SHP77 treated with DMSO at 0.1 percent for 48 hours (cell line): ENCODE data around the gene DLG5.

Experiments
- DNase-seq: peaks from one replicate; lab custom pipeline; 2025; lab: John Stamatoyannopoulos, UW

Gene DLG5

DNA sequence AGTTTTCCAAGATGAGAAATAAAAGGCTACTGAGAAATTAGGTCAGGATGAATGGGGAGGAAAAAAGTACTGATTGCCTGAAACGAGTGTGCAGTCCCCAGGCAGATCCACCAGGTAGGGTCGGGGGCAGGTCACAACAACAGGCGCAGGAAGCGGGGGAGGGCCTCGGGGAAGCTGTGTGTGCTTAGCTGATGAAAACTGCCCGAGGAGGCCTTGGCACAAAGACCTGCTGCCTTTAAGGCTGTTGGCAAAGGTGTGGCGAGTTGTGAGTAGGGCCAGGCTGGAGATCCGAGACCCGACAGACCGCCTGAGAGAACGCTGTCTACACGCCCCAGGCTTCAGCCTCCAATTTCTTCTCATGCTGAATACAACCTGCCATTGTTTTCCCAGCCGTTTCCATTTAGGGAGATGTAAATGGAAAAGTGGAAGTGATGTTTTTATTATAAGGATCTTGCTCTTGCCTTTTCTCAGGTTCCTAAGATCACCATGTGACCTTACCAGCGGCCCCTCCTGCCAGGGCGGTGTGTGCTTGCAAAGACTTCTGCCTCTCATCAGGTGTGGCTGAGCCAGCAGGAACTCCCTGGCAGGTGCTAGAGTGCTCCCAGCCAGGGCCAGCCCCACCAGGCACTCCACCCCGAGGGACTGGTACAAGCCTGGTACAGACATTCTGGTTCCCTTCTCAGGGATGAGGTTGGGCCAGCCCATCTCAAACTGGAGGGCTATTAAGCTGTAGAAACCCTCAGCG is 60.8 kb downstream of the DLG5 start:
- DNase-seq = no peak

- DNase-seq = no peak
Observed at GRCh38 chr10:77864151-77864851, 62.3 kb downstream of the DLG5 start.

GRCh38 chr10:77863446-77863845 is 63.1 kb downstream of the DLG5 start:
- no peak for DNase-seq

- DNase-seq = no peak
Observed at GRCh38 chr10:77862595-77862994, 64.0 kb downstream of the DLG5 start.

DNA sequence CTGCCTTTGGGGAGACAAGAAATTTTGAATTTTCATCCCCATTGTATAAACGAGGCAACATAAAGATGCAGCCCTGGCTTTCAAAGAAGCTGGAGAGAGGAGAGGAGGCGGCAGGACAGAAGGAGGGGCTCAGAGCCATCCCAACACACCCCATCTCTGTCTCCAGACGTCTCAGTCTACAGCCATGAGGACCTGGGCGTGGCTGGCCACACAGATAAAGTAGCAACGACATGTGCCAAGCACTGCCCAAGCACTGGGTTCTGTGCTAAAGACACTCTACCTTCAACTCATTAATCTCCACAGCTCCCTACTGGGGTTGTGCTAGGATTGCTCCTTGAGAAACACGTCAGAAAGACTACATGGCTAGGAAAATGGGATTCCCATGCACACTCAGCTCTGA is 65.2 kb downstream of the DLG5 start:
- no peak for DNase-seq

- no peak for DNase-seq
Observed at GRCh38 chr10:77859865-77860282, 66.7 kb downstream of the DLG5 start.

DNA sequence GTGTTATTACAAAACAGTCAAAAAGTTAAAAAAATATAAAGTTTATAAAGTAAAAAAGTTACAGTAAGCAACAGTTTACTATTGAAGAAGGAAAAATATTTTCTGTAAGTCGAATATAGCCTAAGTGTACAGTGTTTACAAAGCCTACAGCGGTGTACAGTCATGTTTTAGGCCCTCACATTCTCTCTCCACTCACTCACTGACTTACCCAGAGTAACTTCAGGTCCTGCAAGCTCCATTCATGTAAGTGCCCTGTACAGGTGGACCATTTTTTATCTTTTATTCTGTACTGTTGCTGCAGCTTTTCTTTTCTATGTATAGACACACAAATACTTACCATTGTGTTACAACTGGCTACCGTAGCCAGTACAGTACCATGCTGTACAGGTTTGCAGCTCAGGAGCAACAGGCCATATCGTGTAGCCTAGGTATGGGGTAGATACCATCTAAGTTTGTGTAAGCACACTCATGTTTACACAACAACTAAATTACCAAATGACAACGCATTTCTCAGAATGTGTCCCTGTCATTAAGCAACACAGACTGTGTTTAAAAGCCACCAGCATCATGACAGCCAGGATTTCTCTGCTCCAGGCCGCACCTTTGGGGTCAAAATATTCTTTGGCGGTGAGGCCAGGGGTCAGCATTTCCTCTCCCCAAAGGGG is 67.2 kb downstream of the DLG5 start:
- DNase-seq = no peak

DNA sequence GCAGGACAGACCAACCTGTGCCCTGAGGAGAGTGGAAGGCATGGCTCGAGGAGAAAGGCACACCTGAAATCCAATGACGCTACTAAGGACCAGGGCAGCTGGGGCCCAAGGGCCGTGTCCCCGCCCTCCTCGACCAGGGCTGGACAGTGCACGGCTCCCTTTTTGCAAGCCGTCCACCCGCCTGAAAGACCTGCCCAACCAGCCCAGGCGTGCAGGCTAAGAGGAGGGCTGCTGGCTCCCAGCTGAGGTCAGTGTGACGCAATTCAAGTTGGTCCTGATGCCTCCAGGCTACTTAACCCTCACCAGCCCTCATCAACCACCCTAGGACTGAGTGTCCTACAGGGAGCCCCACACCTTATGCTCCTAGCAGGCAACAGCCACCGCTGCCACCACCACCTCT is 69.3 kb downstream of the DLG5 start:
- no peak for DNase-seq

DNA sequence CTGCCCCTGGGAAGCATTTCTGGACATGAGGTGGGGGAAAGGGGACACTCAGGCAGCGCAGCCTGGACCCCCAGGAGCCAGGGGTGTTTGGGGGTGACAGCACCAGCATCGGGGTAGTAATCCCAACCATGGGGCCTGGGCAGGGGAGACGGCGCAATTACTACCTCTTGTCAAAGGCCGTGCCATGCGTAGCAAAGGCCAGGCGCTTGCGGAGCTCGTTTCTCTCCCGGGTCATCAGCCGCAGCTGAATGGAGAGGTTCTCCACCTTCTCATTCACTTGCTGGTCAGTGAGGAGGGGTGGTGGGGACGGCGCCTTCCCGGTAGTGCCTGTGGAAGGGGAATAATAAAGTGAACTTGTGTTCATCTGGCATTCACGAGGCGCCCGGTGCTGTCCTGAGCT is 70.0 kb downstream of the DLG5 start:
- DNase-seq = no peak

GRCh38 chr10:77855404-77856155 is 71.0 kb downstream of the DLG5 start:
- DNase-seq = no peak

DNA sequence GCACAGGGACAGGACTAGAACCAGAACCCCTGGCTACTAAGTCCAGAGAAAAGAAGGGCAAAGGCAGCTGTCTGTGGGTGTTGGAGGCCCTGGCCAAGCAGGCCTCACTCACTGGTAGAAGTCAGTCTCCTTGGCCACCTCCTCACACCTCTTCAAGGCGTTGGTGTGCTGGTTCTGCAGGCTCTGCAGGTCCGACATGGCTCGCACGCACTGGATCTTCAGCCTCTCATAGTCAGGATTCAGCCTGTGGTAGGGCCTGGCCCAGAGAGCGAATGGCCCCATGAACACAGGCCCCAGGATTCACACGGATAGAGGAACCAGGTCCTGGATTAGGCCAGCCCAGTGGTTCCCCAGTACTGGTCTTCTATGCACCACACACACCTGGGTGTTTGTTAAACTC is 72.4 kb downstream of the DLG5 start:
- no peak for DNase-seq

DNA sequence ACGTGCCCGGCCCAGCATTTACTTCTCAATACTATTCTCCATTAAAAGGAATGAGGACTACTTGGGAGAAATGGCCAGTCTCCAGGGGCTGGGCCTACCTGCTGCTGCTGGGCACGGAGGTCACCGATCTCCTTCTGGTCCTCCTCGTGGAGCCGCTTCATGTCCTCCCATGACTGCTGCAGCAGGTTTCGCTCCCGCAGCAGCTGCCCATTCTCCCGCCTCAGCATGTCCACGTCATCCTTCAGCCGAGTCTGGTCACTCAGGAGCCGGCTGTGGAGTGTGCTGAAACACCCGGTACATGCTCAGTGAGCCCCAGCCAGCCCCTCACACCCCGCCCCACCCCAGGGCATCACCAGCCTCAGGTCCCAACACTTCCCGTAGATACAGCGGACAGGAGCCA is 73.3 kb downstream of the DLG5 start:
- DNase-seq = no peak

DNA sequence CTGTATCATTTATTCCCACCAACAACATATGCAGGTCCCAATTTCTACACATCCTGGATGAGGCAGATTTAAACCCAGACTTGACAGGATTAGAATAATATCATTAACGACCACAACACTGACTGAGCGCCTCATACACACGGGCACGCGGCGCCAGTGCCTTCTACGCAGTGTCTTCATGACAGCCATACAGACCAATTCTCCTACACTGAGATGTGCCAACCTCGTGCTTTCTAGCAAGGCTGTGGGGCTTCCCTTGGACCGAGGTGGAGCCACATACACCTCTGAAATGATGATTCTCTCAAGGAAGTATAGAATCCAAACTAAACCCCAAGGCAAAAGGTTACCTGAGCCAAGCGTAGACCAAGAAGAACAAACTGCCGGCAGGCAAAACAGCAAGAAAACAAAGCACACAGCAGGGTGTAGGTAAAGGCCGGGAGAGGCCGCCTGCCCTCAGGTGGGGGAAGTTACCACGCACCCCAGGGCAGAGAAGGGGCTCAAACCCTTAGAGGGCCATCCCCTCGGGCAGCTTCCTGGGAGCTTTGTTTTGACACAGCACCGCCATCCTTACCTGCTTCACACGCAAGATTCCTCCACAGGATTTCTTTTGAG is 75.8 kb downstream of the DLG5 start:
- no peak for DNase-seq

DNA sequence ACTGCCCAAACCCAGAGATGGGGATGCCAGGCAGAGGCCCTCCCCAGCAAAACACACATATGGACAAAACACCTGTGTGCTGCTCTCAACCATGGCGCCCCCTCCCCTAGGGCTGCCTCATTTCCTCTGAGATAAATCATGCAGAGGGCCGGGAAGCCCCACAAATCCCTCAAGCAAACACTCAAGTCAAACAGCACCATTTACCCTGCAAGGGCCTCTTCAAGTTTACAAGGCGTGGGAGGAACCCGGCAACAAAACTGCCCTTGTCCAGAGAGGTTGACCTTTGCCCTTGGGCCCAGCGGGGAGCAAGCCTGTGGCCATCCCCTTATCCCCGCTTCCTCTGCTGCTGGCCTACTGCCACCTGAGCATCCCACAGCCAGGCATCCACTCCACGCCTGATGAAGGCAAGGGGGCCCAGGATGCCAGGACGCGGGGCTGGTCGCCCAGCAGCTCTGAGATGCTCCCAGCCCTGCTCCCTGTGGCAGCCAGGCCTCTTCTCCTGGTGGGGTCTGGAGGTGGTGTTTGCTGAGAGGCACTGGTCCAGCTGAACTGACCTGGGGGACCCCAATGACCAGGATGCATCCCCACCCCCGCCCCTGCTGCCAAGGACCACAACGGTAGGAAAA is 77.4 kb downstream of the DLG5 start:
- no peak for DNase-seq

DNA sequence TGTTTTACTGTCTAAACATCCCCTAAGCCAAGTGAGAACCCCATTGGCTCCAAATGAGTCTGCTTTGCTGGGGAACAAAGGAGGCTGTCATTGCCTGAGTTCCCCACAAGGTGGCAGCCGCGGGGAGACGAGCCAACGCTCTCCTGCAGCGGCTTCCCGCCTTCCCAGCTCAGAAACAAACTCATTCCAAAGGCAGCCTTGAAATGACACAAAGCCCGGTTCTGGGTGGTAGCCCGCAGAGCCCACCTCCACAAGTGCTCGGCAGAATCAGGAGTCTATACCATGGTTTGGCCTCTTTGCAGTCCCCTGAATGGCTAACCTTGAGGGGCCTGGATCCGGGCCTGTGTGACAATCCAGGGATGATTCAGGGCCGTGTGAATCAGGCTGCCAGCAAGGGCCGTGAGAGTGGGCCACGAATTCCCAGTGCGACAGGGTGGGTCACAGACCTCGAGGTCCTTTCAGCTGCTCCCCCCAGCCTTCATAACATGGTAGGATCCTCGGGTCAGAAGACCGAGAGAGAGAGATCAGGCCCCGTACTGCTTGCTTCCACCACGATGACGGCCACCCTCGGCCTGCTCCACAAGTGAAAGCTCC is 79.7 kb downstream of the DLG5 start:
- DNase-seq = no peak

- DNase-seq = no peak
Observed at GRCh38 chr10:77845451-77845850, 81.1 kb downstream of the DLG5 start.

DNA sequence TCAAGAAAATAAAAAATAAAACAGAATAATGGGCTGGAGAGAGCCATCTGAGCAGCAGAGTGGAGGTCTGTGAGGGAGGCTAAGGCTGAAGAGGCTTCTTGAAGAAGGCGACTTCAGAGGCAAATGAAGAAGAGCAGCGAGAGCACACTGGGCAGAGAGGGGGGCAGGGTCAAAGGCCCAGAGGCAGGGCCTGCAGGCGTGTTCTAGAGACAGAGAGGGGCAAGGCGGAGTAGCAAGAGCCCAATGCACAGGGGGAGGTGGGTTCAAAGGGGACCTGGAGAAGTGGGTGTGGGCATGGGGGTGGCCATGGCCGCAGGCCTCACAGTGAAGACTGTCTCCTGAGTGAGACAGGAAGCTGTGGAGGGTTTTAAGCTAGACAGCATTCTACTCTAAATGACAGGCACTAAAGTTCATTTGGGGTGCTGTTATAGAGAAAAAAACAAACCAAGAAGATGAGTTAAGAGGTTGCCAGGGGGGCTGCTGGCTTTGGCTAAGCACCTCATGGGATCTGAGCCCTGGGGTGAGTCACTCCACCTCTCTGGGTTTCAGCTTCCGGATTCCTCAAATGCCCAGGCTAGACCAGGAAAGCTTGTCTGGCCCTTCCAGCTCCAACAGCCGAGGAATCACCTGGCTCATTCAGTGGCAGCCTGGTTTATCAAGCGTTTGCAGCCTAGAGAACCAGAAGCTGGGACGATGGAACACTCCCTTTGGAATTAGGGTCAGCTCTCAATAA is 81.7 kb downstream of the DLG5 start:
- no peak for DNase-seq

- no peak for DNase-seq
Observed at GRCh38 chr10:77844177-77844576, 82.4 kb downstream of the DLG5 start.

GRCh38 chr10:77843264-77843663 is 83.3 kb downstream of the DLG5 start:
- no peak for DNase-seq

DNA sequence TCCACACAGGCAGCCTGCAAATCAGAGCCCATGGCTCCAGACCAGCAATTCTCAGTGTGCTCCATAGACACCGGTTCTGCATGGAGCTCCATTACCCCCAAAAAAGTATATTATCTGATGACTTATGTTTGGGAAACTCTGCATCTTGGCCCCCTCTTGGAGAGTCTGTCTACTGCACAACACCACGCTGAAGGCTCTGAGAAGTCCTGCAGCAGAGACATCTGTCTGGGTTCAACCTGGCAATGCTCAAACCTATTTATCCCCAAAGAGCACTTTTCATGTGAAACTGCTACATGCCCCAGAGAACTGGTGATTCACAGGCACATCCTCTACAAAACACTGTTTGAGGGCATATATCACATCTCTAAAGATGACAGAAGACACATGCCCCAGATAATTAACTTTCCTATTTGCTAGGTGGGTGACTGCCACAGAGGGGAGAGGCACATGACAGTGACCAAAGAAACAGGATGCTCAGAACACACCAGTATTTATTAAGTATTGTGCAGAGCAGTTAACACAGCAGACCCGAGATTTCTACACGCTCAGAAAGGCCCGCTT is 83.8 kb downstream of the DLG5 start:
- DNase-seq = no peak
